GM20431 (cell line): ENCODE data around the gene BIVM.
"Not testable (repeated sequence)": the region's sequence is repeated elsewhere in the genome, so short reads cannot be mapped to it uniquely, and the experiment has no call there.

ENCODE experiments used
- in situ Hi-C: fragments of 300-500 bp; cut with MseI, MboI; formaldehyde crosslinking; loops from one replicate; pipeline ENCODE4 v1.15.0; 2020; ENCODE audit warnings: low sequenced_read_pairs; ENCODE audit not compliant: unreplicated experiment

BIVM gene

GRCh38 chr13:102798581-102799425, at the start of gene BIVM, which contains the start of gene POGLUT2:
Gene BIVM (plus strand): TSS chr13:102799119. CDS start chr13:102807268, 8,149 bp downstream.
Gene POGLUT2 (minus strand): TSS chr13:102798976. CDS start chr13:102798670, 306 bp downstream.
- in situ Hi-C loops, result no loop called here

GRCh38 chr13:102751886-102752285, 47.0 kb upstream of the BIVM start:
- in situ Hi-C loops, result no loop called here

GRCh38 chr13:102757006-102757405, 41.9 kb upstream of the BIVM start:
- in situ Hi-C loops, result no loop called here

- in situ Hi-C loops, result no loop called here
These were observed 40.1 kb upstream of the BIVM start for GRCh38 chr13:102758842-102759241.

GRCh38 chr13:102761071-102761470, 37.8 kb upstream of the BIVM start:
- in situ Hi-C loops, result no loop called here

GRCh38 chr13:102763741-102764140, 35.2 kb upstream of the BIVM start:
- in situ Hi-C loops, result no loop called here

- in situ Hi-C loops, result no loop called here
These were observed 30.0 kb upstream of the BIVM start for GRCh38 chr13:102768909-102769308.

GRCh38 chr13:102769679-102770078, 29.2 kb upstream of the BIVM start:
- in situ Hi-C loops, result no loop called here

- in situ Hi-C loops, result no loop called here
These were observed 28.5 kb upstream of the BIVM start for GRCh38 chr13:102770435-102770834.

GRCh38 chr13:102771298-102772041, 27.4 kb upstream of the BIVM start:
- in situ Hi-C loops, result no loop called here

GRCh38 chr13:102772042-102772425, 26.9 kb upstream of the BIVM start:
- in situ Hi-C loops, result no loop called here

- in situ Hi-C loops, result no loop called here
These were observed 25.3 kb upstream of the BIVM start, which contains the start of gene TEX30 for GRCh38 chr13:102773441-102774213. Gene TEX30 (minus strand): TSS chr13:102773786. CDS start chr13:102770026, 3,760 bp downstream.

- in situ Hi-C loops, result no loop called here
These were observed 24.7 kb upstream of the BIVM start for GRCh38 chr13:102774214-102774568.

GRCh38 chr13:102774591-102775520, 24.1 kb upstream of the BIVM start:
- in situ Hi-C loops, result no loop called here

GRCh38 chr13:102776271-102776670, 22.6 kb upstream of the BIVM start:
- in situ Hi-C loops, result no loop called here

GRCh38 chr13:102777736-102778135, 21.2 kb upstream of the BIVM start:
- in situ Hi-C loops, result no loop called here

- in situ Hi-C loops, result no loop called here
These were observed 19.3 kb upstream of the BIVM start for GRCh38 chr13:102779436-102780159.

GRCh38 chr13:102780656-102781055, 18.3 kb upstream of the BIVM start:
- in situ Hi-C loops, result not testable (repeated sequence)

GRCh38 chr13:102781591-102781990, 17.3 kb upstream of the BIVM start:
- in situ Hi-C loops, result no loop called here
